ENCODE measurements around the gene CLDN20.

CLDN20 gene

DNA sequence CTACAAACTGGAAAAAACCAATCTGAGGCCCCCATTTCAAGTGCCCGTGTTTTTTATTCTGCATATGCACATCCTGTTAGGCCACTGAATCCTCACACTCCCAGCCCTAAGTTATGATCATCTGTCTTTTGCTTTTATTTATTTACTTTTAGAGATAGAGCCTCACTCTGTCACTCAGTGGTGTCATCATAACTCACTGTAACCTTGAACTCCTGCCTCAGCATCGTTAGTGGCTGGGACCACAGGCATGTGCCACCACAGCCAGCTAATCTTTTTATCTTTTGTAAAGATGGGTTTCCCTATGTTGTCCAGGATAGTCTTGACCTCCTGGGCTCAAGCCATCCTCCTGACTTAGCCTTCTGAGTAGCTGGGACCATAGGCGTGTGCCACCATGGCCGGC lies 29.6 kb upstream of the CLDN20 start:
- in situ Hi-C loops (cut with MboI; ENCODE audit: low sequenced_read_pairs, unreplicated experiment) = no loop called here
- DNase-seq (ENCODE audit: low spot score) = no peak

DNA sequence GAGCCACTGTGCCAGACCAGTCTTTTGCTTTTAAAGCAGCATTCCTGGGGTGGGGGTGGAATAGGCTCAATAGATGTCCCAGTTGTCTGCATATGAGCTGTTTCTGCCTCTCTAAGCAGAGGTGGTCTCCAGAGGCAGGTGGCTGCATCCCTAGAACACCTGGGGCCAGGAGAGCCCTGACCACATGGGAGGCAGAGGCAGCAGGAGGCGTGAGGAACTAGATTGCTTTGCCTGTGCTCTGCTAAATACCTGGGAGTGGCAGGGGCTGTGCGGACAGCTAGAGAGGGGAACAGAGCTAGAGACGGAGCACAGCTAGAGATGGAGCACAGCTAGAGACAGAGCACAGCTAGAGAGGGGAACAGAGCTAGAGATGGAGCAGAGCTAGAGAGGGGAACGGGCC lies 29.1 kb upstream of the CLDN20 start:
- DNase-seq (ENCODE audit: low spot score) = no peak
- in situ Hi-C loops (cut with MboI; ENCODE audit: low sequenced_read_pairs, unreplicated experiment) = no loop called here
- TF ChIP-seq, protein P1, sequence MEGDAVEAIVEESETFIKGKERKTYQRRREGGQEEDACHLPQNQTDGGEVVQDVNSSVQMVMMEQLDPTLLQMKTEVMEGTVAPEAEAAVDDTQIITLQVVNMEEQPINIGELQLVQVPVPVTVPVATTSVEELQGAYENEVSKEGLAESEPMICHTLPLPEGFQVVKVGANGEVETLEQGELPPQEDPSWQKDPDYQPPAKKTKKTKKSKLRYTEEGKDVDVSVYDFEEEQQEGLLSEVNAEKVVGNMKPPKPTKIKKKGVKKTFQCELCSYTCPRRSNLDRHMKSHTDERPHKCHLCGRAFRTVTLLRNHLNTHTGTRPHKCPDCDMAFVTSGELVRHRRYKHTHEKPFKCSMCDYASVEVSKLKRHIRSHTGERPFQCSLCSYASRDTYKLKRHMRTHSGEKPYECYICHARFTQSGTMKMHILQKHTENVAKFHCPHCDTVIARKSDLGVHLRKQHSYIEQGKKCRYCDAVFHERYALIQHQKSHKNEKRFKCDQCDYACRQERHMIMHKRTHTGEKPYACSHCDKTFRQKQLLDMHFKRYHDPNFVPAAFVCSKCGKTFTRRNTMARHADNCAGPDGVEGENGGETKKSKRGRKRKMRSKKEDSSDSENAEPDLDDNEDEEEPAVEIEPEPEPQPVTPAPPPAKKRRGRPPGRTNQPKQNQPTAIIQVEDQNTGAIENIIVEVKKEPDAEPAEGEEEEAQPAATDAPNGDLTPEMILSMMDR (IDR thresholded peaks at IDR 0.05; ENCODE audit: borderline replicate concordance, control extremely low read depth, extremely low read depth, insufficient read depth, missing control alignments) = no peak

More for the DNA sequence above, 29.6 kb upstream of the CLDN20 start:
- TF ChIP-seq, protein P1 (IDR thresholded peaks at IDR 0.05; ENCODE audit: borderline replicate concordance, control extremely low read depth, extremely low read depth, insufficient read depth, missing control alignments) = no peak

DNA sequence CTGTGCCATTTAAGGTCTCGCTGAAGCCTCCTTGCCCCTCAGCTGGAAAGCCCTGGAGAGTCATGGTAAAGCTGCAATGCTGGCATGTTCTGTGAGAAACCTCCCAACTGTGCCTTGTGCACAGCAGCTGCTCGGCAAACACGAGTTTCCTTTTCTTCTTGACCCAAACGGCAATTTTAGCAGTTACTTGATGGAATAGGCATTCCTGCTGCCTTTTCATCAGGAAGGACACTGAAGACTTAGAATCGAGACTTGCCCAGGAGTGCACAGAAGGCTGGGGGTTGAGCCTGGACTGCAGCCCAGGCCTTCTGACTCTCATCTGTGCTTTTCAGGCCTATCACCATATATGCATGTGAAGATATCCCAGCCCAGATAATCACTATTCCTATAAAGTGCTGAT lies 28.7 kb upstream of the CLDN20 start:
- in situ Hi-C loops (cut with MboI; ENCODE audit: low sequenced_read_pairs, unreplicated experiment) = no loop called here
- TF ChIP-seq, protein P1 (IDR thresholded peaks at IDR 0.05; ENCODE audit: borderline replicate concordance, control extremely low read depth, extremely low read depth, insufficient read depth, missing control alignments) = no peak
- DNase-seq (ENCODE audit: low spot score) = no peak

DNA sequence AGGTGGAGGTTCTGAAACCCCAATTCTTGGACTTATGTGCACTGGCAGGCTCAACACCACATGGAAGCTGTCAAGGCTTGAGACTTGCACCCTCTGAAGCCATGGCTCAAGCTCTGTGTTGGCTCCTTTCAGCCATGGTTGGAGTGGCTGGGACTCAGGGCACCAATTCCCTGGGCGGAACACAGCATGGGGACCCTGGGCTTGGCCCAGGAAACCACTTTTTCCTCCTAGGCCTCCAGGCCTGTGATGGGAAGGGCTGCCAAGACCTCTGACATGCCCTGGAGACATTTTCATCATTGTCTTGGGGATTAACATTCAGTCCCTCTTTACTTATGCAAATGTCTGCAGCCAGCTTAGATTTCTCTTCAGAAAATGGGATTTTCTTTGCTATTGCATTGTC lies 26.2 kb upstream of the CLDN20 start:
- in situ Hi-C loops (cut with MboI; ENCODE audit: low sequenced_read_pairs, unreplicated experiment) = no loop called here
- TF ChIP-seq, protein P1 (IDR thresholded peaks at IDR 0.05; ENCODE audit: borderline replicate concordance, control extremely low read depth, extremely low read depth, insufficient read depth, missing control alignments) = no peak
- DNase-seq (ENCODE audit: low spot score) = no peak

DNA sequence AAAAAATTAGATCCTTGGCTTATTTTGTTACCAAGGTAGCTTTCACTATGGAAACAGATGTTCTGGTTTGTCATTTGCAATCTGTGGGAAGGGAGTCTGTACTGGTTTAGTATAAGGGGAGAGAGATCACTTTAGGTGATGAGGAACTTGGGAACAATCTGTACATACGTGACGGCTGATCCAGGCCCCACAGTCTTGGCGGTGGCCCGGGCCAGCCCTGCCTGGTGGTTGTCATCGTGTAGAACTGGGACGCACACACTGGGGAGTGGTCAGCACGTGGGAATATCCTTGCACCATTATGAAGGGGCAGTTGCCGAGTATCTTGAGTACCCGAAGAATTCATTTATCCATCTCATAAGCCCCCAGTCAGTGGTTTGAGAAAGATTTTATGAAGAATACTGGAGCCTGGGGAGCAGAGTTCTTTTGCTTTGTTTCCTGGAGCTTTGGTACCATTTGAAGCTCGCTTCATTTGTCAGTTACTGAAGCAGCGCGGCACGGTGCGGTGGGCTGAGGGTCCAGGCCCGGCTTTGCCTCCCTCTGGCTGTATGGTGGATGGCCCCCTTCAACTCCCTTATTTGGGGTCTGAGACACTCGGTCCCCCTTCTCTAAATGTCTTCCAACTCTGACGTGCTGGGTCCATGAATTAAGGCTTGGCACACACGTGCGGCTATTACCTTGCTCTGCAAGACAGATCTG lies 22.8 kb upstream of the CLDN20 start:
- DNase-seq (ENCODE audit: low spot score) = no peak
- in situ Hi-C loops (cut with MboI; ENCODE audit: low sequenced_read_pairs, unreplicated experiment) = loop anchor here (10.0 kb wide), 1 partner anchor 316 kb away; no protein-coding TSS in a partner anchor
- TF ChIP-seq, protein P1 (IDR thresholded peaks at IDR 0.05; ENCODE audit: borderline replicate concordance, control extremely low read depth, extremely low read depth, insufficient read depth, missing control alignments) = no peak

DNA sequence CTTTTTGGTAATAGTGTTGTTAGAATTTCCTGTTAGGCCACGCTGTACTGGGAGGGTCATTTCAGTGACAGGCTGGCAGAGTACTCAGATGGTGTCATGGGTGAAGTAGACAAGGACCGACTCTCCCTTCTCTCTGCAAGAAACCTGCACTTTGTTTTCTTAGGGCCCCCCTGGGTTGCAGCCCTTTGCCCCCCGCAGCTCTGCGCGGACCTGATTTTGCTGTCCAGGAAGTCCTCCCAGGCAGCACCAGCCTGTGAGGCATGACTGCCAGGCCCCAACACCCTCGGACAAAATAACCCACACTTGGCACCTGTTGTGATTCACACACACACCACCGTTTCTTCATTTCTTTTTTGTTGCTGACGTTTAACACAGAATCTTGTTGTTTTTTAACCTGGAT lies 21.8 kb upstream of the CLDN20 start:
- in situ Hi-C loops (cut with MboI; ENCODE audit: low sequenced_read_pairs, unreplicated experiment) = loop anchor here (10.0 kb wide), 1 partner anchor 317 kb away; no protein-coding TSS in a partner anchor
- DNase-seq (ENCODE audit: low spot score) = no peak

More for the DNA sequence above, 21.8 kb upstream of the CLDN20 start:
- TF ChIP-seq, protein P1 (IDR thresholded peaks at IDR 0.05; ENCODE audit: borderline replicate concordance, control extremely low read depth, extremely low read depth, insufficient read depth, missing control alignments) = no peak
